ENCODE measurements around the gene CRB1. TPM values are rescaled to one million over a fixed set of nuclear protein-coding genes. Genes with fewer than 3 reads are reported as not detected.

The CRB1 gene
- total and polyA plus RNA-seq, 2 experiments from 2014 or later = 0.27 to 0.56 TPM

GRCh38 chr1:197451381-197451780, 183.3 kb downstream of the CRB1 start:
- H3K27ac Mint-ChIP-seq = no peak overlapping the region
- Histone ChIP-seq H4K20me1 (replicated peaks; ENCODE audit: insufficient read depth) (no peaks in the 10 kb centered on the region), H3F3A (replicated peaks; ENCODE audit: low read depth) (no peaks in the 10 kb centered on the region), H3K9me2 (ENCODE audit: insufficient read depth) (no peaks in the 10 kb centered on the region), H3K4me2 (no peak overlapping the region), H3K27me3 (ENCODE audit: insufficient read depth) (no peaks in the 10 kb centered on the region), H3K36me3 (ENCODE audit: insufficient read depth) (no peaks in the 10 kb centered on the region), H3K27ac (ENCODE audit: low read depth) (no peak overlapping the region), H3K79me2 (replicated peaks; ENCODE audit: insufficient read depth) (no peaks in the 10 kb centered on the region), H2AFZ (no peak overlapping the region), H3K4me1 (ENCODE audit: insufficient read depth) (no peaks in the 10 kb centered on the region), H3K4me3 (no peak overlapping the region)
- H3K27me3 Mint-ChIP-seq (ENCODE audit: insufficient read depth, low read depth, poor library complexity) = peaks cover 2% of the 10 kb centered on the region
- H3K4me1 Mint-ChIP-seq = peaks cover 5% of the 10 kb centered on the region
- no peak overlapping the region for H3K4me3 Mint-ChIP-seq
- H3K36me3 Mint-ChIP-seq (ENCODE audit: low read depth) = no peaks in the 10 kb centered on the region
- H3K9me3 Mint-ChIP-seq = no peaks in the 10 kb centered on the region
- no peak for TF ChIP-seq EZH2 (IDR thresholded peaks at IDR 0.05; ENCODE audit: low read depth, unreplicated experiment)
- TF ChIP-seq, protein P1, sequence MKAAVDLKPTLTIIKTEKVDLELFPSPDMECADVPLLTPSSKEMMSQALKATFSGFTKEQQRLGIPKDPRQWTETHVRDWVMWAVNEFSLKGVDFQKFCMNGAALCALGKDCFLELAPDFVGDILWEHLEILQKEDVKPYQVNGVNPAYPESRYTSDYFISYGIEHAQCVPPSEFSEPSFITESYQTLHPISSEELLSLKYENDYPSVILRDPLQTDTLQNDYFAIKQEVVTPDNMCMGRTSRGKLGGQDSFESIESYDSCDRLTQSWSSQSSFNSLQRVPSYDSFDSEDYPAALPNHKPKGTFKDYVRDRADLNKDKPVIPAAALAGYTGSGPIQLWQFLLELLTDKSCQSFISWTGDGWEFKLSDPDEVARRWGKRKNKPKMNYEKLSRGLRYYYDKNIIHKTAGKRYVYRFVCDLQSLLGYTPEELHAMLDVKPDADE (IDR thresholded peaks at IDR 0.05) = no peak
- TF ChIP-seq CTCF (conservative IDR thresholded peaks at IDR 0.05; ENCODE audit: low read depth in 2 of 2) = no peak
- no peak for TF ChIP-seq ZNF331 (CRISPR knock-in tag; IDR thresholded peaks at IDR 0.05; ENCODE audit: low read depth)
- no peak for TF ChIP-seq POLR2AphosphoS5 (IDR thresholded peaks at IDR 0.05; ENCODE audit: low read depth)
- TF ChIP-seq JUNB (IDR thresholded peaks at IDR 0.05; ENCODE audit: unreplicated experiment) = no peak
- TF ChIP-seq CREB1 (CRISPR knock-in tag; IDR thresholded peaks at IDR 0.05; ENCODE audit: low read depth) = no peak
- TF ChIP-seq EZH2phosphoT487 (IDR thresholded peaks at IDR 0.05; ENCODE audit: unreplicated experiment) = no peak
- no peak for TF ChIP-seq NANOG (IDR thresholded peaks at IDR 0.05; ENCODE audit: borderline replicate concordance)
- no peak for TF ChIP-seq ZNF114 (CRISPR knock-in tag; IDR thresholded peaks at IDR 0.05)
- no peak for TF ChIP-seq STAT1 (IDR thresholded peaks at IDR 0.05; ENCODE audit: unreplicated experiment)
- no peak for TF ChIP-seq ZNF462 (CRISPR knock-in tag; IDR thresholded peaks at IDR 0.05)
- TF ChIP-seq, protein P2, sequence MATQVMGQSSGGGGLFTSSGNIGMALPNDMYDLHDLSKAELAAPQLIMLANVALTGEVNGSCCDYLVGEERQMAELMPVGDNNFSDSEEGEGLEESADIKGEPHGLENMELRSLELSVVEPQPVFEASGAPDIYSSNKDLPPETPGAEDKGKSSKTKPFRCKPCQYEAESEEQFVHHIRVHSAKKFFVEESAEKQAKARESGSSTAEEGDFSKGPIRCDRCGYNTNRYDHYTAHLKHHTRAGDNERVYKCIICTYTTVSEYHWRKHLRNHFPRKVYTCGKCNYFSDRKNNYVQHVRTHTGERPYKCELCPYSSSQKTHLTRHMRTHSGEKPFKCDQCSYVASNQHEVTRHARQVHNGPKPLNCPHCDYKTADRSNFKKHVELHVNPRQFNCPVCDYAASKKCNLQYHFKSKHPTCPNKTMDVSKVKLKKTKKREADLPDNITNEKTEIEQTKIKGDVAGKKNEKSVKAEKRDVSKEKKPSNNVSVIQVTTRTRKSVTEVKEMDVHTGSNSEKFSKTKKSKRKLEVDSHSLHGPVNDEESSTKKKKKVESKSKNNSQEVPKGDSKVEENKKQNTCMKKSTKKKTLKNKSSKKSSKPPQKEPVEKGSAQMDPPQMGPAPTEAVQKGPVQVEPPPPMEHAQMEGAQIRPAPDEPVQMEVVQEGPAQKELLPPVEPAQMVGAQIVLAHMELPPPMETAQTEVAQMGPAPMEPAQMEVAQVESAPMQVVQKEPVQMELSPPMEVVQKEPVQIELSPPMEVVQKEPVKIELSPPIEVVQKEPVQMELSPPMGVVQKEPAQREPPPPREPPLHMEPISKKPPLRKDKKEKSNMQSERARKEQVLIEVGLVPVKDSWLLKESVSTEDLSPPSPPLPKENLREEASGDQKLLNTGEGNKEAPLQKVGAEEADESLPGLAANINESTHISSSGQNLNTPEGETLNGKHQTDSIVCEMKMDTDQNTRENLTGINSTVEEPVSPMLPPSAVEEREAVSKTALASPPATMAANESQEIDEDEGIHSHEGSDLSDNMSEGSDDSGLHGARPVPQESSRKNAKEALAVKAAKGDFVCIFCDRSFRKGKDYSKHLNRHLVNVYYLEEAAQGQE (IDR thresholded peaks at IDR 0.05; ENCODE audit: unreplicated experiment) = no peak
- DNase-seq (ENCODE audit: low spot score) = no peak
- ATAC-seq = no peak
